ENCODE results near the gene TBC1D22A.

Gene TBC1D22A

GRCh38 chr22:46795845-46796565, 33.6 kb downstream of the TBC1D22A start:
- DNase-seq (ENCODE audit: low read depth, low spot score) = no peak

- DNase-seq (ENCODE audit: low read depth, low spot score) = no peak
Observed at GRCh38 chr22:46796566-46797195, 34.2 kb downstream of the TBC1D22A start.

- DNase-seq (ENCODE audit: low read depth, low spot score) = no peak
Observed at GRCh38 chr22:46797355-46797754, 34.9 kb downstream of the TBC1D22A start.

GRCh38 chr22:46798041-46798365, 35.6 kb downstream of the TBC1D22A start:
- DNase-seq (ENCODE audit: low read depth, low spot score) = no peak

- DNase-seq (ENCODE audit: low read depth, low spot score) = peak; percentile 80
Observed at GRCh38 chr22:46798366-46799350, 36.2 kb downstream of the TBC1D22A start.

GRCh38 chr22:46799626-46800025, 37.2 kb downstream of the TBC1D22A start:
- no peak for DNase-seq (ENCODE audit: low read depth, low spot score)

GRCh38 chr22:46800102-46800857, 37.8 kb downstream of the TBC1D22A start:
- DNase-seq (ENCODE audit: low read depth, low spot score) = no peak

GRCh38 chr22:46801331-46801811, 38.9 kb downstream of the TBC1D22A start:
- DNase-seq (ENCODE audit: low read depth, low spot score) = no peak

- DNase-seq (ENCODE audit: low read depth, low spot score) = no peak
Observed at GRCh38 chr22:46801826-46802607, 39.6 kb downstream of the TBC1D22A start.

GRCh38 chr22:46802608-46803027, 40.2 kb downstream of the TBC1D22A start:
- no peak for DNase-seq (ENCODE audit: low read depth, low spot score)

GRCh38 chr22:46803031-46803880, 40.8 kb downstream of the TBC1D22A start:
- no peak for DNase-seq (ENCODE audit: low read depth, low spot score)

GRCh38 chr22:46803936-46804335, 41.5 kb downstream of the TBC1D22A start:
- no peak for DNase-seq (ENCODE audit: low read depth, low spot score)

- DNase-seq (ENCODE audit: low read depth, low spot score) = no peak
Observed at GRCh38 chr22:46806794-46807193, 44.3 kb downstream of the TBC1D22A start.

- no peak for DNase-seq (ENCODE audit: low read depth, low spot score)
Observed at GRCh38 chr22:46807458-46807857, 45.0 kb downstream of the TBC1D22A start.

GRCh38 chr22:46809153-46809885, 46.9 kb downstream of the TBC1D22A start:
- DNase-seq (ENCODE audit: low read depth, low spot score) = no peak

GRCh38 chr22:46810856-46811786, 48.7 kb downstream of the TBC1D22A start:
- no peak for DNase-seq (ENCODE audit: low read depth, low spot score)

- DNase-seq (ENCODE audit: low read depth, low spot score) = no peak
Observed at GRCh38 chr22:46812034-46812605, 49.7 kb downstream of the TBC1D22A start.
